GM21737 (cell line): Measurements from ENCODE around the gene NTM.

Experiments used
- ATAC-seq: cut with Tn5 transposase; IDR thresholded peaks from one replicate; pipeline ENCODE4 v1.9.1; 2021; ENCODE audit warnings: mild to moderate bottlenecking, moderate library complexity; ENCODE audit not compliant: unreplicated experiment

The NTM gene

DNA sequence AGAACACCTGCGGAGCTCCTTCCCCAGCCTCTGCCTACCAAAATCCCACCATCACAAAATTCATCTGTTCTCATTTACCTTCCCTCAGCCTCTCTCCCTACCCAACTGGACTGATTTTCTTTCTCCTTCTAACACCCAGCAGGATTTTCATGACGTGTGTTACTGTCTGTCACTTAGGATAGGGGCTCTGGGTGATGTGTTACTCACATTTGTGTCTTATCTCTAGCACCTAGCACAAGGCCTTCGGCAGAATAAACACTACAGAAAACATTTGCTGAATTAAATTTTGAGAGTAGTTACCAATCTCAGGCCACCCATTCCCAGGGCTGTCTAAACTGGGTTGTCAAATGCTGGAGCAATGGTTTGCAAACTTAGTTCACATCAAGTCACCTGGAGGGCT, 88.0 kb downstream of the NTM start:
- ATAC-seq: no peak

GRCh38 chr11:131460931-131461330, 90.5 kb downstream of the NTM start:
- no peak for ATAC-seq

GRCh38 chr11:131462622-131463021, 92.2 kb downstream of the NTM start:
- no peak for ATAC-seq

GRCh38 chr11:131463162-131463561, 92.7 kb downstream of the NTM start:
- ATAC-seq: no peak

DNA sequence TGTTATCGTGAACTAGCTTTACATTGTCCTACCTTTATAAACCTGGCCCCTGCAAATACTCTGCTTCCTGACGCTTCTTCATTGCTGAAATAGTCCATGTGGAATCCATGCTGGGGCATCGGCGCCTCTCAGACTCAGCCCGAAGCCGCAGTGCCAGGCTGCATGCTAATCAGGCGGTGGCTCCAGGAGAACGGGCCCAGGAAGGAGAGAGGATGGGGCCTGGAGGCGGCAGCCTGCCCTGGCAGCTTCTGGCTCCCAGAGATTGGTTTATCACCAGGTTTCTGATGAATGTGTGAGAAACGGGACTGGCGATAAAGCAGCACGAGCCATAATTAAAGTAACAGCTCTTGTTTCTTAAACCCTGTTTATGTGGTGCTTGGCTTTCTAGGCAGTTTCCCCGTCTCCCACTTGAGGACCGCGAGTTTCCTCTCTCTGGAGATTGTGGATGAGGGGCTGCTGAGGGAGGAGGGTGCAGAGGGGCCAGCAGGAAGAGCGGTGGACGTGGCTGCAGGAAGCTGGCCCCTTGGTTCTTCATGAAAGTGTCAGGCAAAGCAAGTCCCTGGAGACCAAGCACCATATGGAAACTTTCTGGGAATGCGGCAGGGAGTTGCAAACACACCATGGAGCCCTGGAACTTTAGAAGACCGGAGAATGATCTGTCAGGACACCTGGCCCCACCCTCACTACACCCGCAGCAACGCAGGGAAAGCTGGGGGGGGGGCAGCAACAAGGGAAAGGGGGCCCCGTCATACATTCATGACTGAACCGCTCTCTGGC, 93.4 kb downstream of the NTM start:
- ATAC-seq: no peak

DNA sequence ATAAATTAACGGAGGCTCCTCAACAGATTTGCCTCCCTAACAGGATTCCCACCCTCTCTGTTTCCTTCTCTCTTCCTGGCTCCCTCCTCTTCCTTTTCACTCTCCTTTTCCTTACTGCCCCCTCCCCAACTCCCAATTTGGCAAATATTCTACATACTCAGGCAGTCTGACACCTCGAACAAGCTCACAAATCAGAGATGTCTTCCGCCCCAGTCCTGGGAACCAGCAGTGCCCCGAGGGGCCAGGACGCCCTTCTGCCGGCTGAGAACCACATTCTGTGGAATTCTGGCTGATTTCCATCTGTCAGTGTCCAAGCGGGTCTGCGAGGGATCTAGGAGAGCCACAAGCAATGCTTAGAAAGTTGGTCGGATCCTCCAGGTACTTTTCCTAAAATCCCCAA, 94.0 kb downstream of the NTM start:
- no peak for ATAC-seq

DNA sequence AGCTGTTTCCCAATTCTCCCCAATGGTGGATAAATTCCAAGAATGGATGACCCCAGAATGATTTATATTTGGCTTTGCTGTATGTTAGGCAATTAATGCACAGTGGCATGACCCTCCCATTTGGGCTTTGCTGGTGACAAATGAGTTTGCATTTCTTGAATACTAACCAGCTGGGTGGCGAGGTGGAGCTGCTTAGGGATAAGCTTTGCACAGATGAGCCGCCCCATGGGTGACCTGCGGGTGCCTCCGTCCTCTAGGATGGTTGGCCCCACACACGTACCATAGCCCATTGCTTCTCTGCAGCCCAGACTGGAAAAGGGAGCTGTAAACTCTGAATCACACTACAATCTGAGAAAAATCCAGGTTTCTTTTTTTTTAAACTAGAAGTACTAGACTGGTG, 94.6 kb downstream of the NTM start:
- ATAC-seq: no peak

DNA sequence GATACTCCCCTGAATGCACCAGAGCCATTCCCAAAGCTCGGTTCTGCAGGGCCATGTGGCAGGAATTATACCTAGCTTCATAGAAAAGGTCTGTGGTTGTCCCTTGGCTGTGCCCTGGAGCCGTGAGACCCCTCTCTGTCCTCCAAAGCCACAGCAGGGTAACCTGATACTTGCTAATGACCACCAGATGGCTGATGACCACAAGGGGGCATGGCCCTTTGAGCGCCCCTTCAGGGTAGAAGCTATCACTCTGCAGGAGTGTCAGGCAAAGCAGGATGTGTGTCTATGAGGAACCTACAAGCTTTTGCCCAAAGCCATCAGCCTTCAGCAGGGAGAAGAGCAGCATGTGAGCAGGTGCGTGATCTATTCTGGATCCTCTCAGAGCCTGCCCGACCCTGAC, 95.3 kb downstream of the NTM start:
- no peak for ATAC-seq

- no peak for ATAC-seq
Measured at GRCh38 chr11:131467645-131468394, 97.4 kb downstream of the NTM start.

DNA sequence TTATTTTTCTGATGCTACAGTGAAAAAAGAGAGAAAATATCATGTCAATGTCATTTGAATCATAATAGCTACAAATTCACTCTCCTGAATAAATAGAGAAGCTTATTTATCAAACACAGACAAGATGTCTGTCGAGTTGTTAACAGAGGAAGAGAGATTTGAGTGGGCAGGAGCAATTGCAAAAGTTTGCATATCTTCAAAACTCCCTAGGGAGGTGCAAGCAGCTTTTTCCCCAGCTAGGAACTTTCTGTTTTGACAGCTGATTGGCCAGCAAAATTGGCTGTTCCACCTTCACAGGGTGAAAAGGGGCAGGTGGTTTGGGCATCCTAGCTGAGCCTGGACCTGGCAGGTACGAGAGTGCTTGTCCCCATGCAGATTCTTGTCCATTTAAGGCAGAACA, 98.2 kb downstream of the NTM start:
- no peak for ATAC-seq

DNA sequence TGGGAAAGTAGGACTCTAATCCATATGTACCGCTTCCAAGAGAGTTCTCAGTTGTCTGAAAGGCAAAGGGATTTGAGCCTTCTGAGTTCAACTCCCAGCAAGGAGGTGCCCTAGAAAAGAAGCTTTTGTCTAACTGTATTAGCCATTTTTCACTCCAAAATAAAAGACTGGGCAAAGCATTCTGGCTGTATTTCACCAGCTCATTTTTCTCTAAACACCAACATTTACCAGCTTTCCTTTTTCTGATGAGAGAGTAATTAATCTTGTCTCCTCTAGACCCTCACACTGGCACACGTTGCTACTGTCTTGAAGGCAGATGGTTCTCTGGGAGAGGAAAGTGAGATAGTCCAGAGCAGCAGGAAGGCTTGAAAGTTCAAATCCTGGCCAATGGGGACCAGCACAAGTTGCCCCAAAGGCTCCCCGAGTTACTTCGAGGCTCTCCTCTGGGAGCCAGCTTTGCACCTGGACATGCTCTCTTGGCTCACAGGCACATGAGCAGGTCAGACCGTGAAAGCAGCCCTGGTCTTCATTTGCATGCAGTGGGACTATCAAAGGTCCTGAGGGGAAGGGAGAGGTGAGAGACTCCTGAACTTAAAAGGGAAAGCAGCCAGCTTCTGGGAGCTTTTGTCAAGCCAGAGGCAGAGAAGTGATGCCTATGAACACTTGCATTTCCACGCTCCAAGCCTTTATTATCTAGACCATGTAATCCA, 100.0 kb downstream of the NTM start:
- no peak for ATAC-seq

GRCh38 chr11:131471976-131472375, 101.6 kb downstream of the NTM start:
- no peak for ATAC-seq

GRCh38 chr11:131474947-131475346, 104.5 kb downstream of the NTM start:
- no peak for ATAC-seq

GRCh38 chr11:131476266-131476665, 105.9 kb downstream of the NTM start:
- no peak for ATAC-seq

- ATAC-seq: no peak
Measured at GRCh38 chr11:131478341-131478740, 107.9 kb downstream of the NTM start.

GRCh38 chr11:131481303-131481702, 110.9 kb downstream of the NTM start:
- ATAC-seq: no peak

GRCh38 chr11:131481971-131482370, 111.6 kb downstream of the NTM start:
- ATAC-seq: no peak

GRCh38 chr11:131483453-131483852, 113.0 kb downstream of the NTM start:
- no peak for ATAC-seq

- no peak for ATAC-seq
Measured at GRCh38 chr11:131483877-131484276, 113.5 kb downstream of the NTM start.

GRCh38 chr11:131486100-131486499, 115.7 kb downstream of the NTM start:
- no peak for ATAC-seq

DNA sequence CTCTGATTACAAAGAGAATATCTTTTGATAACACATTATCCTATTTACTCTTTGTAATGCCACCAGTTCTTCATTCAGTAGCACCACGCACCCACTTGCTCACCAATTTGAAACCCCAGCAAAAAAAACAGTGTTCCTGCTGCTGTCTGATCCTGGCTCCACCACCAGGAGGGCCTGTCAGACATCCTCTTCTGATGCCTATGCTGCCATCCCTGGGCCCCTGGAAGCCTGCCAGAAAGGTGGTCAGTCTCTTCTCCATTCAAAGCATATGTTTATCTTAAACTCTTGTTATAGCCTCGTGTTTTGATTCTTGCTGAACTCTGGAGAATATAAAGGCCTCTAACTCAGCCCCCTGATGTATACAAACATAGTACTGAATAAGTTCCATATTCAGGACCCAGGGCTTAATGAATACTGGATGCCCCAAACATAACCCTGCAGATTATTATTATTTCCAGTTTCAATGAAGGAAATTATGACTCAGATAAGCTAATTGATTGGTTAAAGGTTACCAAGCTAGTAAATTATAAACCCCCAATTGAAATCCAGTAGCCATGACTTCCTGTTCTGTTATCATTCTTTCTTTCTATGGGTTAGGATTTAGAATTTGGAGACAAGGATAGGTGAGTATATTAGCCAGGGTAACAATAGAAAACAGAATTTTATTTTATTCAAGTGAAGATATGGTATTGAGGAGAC, 116.7 kb downstream of the NTM start:
- no peak for ATAC-seq
